HG03520 (cell line): ENCODE results near the gene SCN5A.

Source experiments
- ATAC-seq: cut with Tn5 transposase; IDR thresholded peaks from one replicate; pipeline ENCODE4 v1.9.1; 2021; ENCODE audit warnings: mild to moderate bottlenecking, moderate library complexity; ENCODE audit not compliant: unreplicated experiment

The SCN5A gene

GRCh38 chr3:38649500-38650247 lies at the start of gene SCN5A:
Gene SCN5A (minus strand): TSS chr3:38649687. CDS start chr3:38633307, 16,380 bp downstream.
- peak; percentile 64 for ATAC-seq

DNA sequence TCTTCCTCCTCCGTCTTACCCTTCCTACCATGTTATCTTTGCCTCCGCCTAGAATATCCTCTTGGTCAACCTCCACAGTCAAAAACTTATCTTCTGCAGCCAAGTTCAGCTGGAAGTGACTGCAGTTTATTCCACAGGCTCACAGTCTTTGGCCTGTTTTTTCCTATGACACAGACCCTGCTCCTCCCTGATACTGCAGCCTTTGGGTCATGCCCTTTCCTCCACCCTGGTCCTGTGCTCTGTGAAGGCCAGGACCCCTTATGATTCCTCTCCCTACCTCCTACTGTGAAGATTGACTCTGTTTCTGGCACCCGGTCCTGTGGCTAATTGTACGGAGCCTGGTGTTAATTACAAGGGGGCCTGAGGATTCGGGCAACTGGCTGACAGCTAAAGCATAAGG lies 49.3 kb upstream of the SCN5A start:
- no peak for ATAC-seq

DNA sequence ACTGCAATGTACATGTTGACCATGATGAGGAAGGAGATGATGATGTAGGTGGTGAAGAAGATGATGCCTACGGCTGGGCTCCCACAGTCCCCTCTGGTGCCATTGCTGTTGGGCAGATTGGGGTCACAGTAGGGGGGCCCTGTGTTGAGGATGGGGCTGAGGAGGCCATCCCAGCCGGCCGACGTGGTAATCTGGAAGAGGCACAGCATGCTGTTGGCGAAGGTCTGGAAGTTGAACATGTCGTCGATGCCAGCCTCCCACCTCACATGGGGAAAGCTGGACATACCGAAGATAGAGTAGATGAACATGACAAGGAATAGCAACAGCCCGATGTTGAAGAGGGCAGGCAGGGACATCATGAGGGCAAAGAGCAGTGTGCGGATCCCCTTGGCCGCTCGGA lies 48.6 kb upstream of the SCN5A start:
- ATAC-seq = no peak

DNA sequence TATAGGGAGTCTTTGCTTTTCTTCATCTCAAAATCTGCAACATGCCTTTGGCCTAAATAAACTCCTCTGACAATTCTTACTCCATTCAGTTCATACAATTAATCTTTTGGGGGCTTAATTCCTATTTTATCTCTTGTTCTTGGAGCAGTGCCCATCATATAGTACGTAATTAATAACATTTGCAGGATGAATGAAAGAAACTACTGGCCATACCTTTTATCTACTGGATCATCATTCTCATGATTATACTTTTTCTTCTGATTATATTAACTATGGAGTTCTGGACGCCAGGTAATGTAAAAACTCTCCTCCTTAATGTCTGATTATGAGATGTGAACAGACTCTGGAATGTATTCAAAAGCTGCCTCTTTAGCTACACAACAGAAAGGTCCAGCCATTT lies 46.5 kb upstream of the SCN5A start:
- no peak for ATAC-seq

DNA sequence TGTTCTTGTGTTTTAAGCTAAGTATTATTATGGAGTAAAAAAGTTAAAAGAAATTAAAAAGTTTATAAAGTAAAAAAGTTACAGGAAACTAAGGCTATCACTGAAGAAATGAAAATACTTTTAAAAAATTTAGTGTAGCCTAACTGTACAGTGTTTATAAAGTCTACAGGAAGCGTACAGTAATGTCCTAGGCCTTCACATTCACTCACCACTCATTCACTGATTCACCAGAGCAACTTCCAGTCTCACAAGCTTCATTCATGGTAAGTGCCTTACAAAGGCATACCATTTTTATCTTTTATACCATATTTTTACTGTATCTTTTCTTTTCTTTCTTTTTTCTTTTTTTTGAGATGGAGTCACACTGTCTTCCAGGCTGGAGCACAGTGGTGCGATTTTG lies 40.7 kb upstream of the SCN5A start:
- no peak for ATAC-seq

- ATAC-seq = no peak
Measured at GRCh38 chr3:38689774-38690173, 40.3 kb upstream of the SCN5A start.

DNA sequence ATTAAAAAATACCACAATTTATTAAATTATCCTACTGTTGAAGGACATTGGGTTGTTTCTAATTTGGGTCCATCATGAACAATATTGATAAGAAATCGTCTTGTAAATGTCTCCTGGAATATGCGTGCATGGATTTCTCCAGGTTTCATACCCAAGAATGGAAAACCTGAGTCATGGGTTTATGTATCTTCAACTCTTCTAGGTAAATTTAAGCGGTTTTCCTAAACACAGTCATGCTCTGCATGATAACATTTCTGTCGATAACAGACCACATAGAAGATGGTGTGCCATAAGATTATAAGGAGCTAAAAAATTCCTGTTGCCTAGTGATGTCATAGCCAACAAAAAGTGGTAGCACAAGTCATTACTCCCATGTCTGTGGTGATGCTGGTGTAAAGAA lies 39.9 kb upstream of the SCN5A start:
- ATAC-seq = no peak

DNA sequence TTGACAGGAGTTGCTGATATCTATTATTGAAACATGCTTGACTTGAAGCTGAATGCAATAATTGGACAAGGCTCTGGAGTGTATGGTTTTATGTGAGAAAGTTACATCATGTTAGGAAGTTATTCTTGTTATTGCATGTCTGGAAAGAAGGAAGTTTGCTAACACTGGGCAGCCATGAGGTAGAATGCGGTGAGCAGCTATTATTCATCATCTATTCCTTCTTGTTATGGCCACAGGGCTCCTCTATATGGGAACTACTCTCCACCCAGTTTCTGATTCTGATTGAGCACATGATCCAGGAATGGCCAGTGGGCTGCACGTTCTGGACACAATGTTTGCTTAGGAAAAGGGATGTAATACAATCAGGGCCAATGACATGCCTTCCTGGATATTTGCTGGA lies 37.8 kb upstream of the SCN5A start:
- no peak for ATAC-seq

- no peak for ATAC-seq
Measured at GRCh38 chr3:38684546-38684945, 35.1 kb upstream of the SCN5A start.

DNA sequence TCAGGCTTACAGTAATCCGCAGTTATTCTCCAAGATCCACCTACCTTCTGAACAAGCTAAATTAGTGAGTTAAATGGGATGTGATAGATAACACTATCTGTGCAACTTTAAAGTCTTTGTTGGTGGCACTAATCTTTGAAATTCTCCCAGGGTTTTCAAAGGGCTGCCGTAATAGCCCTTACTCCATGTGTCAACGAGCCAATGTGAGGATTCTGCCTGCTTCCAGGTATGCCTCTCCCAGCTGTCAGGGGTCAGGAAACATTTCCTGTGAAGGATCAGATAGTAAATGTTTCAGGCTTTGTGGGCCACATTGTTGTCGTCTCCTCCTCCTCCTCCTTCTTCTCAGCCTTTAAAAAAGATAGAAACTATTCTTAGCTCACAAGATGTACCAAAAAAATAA lies 20.2 kb upstream of the SCN5A start:
- no peak for ATAC-seq

GRCh38 chr3:38662544-38662943 lies 13.1 kb upstream of the SCN5A start:
- ATAC-seq = no peak

- no peak for ATAC-seq
Measured at GRCh38 chr3:38658841-38659240, 9.4 kb upstream of the SCN5A start.

DNA sequence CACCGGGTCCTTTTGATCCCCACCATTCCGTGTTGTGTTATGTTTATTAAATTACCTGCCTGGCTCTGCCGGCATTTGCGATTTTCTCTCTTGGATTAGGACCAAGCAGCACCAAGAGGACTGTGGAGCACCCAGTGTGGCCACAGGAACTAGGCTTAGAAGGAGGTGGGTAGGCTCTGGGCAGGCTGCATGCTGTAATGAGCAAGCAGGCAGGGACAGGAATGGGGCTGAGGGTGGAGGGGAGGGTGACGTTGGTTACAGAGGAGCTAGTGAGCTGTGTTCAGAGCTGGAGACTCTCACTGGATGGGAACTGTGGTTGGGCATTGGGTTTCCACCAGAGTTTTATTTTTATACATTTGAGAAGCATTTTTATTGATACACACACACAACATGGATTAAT lies 7.9 kb upstream of the SCN5A start:
- no peak for ATAC-seq

GRCh38 chr3:38655708-38656300 lies 6.3 kb upstream of the SCN5A start:
- no peak for ATAC-seq

GRCh38 chr3:38653685-38654537 lies 4.4 kb upstream of the SCN5A start:
- no peak for ATAC-seq

DNA sequence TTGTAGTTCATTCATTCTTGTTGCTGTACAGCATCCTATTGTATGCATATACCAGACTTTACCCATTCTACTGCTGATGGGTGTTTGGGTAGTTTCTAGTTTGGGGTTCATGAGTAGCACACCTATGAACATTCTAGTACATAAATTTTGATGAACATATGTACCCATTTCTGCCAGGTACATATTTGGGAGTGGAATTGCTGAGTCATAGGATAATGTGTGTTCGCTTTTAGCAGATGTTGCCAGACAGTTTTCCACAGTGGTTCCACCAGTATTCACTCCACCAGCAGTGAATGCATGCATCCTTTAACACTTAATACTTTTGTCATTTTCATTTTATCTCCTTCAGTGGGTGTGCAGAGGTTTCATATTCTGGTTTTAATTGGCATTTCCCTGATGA lies 3.4 kb upstream of the SCN5A start:
- ATAC-seq = no peak

GRCh38 chr3:38651153-38651789 lies 1.8 kb upstream of the SCN5A start:
- no peak for ATAC-seq

DNA sequence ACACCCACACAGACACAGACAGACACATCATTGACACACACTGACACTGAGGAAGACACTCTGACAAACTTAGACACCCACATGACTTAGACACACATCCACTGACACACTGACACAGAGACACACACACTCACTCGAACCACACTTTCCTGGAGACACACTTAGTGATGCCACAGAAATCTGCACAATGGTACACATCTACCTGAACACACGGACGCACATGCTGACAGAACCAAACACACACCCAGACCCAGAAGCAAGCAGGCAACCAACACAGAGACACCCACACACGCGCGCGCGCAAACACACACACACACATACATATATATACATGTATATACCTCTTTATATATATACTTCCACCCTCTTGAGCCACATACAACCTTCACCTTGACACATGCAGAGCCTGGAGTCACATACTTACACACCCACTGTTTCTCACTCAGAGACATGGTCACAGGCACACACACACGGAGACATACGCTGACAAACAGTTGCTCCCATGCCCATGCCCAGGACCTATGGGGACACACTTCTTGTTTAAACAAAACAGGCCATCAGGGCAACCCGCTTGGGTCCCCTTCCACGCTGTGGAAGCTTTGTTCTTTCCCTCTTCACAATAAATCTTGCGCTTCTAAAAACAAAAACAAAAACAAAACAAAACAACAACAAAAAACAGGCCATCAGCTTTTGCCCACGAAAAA lies 913 bp upstream of the SCN5A start:
- ATAC-seq = no peak

DNA sequence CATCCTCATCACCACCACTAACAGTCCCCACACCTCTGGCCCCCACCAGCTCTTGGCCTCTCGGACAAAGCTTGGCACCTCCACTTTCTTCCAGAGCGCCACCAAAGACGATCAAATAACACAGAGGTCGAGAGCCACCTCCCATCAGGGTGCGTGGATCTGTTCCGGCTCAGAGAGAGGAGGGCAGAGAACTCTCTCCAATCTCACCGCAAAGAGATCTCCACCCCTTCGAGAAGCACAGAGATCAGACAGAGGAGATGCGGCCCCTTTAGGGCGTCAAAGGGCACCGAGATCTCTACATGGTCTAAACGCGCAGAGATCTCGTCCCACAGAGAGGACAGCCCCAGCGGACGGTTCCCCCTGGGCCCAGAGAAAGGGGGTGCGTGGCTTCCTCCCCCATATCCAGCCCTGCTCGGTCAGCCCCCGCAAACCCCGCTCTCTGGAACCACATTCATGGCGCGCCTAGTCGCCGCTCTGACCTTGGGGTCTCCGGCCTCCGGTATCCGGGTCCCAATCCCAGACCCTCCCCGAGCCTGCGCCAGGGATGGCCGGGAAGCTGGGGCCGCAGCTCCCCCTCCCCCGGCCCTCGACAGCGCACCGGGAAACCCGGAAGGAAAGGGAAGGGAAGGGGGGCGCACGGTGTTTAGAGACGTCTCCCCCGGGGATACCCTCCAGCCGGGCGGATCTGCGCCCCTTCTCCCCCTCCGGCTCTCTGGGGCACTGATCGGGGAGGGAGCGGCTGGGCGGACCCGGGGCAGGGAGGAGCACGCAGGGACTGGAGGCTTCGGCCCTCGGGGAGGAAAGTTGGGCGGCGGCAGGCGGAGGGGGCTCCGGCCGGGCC lies 608 bp downstream of the SCN5A start:
- ATAC-seq = peak; percentile 13
